Measurements from ENCODE around the gene EMC7.
"Not testable (repeated sequence)": the region's sequence is repeated elsewhere in the genome, so short reads cannot be mapped to it uniquely, and the experiment has no call there.

The EMC7 gene

DNA sequence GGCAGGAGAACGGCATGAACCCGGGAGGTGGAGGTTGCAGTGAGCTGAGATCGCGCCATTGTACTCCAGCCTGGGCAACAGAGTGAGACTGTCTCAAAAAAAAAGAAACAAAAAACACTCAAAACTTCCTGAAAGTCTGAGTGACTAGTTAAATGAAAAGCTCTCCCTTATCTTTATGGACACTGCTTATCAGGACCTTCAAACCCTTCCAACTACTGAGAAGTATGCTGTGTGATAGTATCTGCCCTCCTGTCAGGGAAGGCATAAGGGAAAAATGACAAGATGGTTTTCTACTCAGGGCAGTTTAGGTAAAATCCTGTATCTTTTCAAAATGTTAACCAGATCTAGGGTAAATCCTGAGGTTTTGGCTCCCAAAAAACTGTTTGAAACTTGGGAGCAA lies 21.8 kb downstream of the EMC7 start:
- no peak for DNase-seq

DNA sequence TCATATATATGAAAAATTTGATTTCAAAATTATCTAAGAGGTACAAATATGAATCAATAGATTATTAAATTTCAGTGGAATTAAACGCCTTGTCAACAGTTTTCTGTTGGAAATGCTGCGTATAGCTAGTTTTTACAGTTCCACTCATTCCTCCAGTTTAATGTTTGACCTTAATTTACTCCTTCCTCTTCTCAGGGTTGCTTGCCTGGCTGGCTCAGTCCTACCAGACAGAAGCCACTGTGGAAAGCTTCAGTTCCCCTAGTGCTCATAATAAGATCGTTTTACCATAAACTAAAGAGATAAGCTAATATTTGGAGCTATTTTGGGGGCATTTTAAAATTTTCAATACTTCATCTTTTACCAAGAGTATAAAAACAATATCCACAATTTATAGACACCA lies 22.8 kb downstream of the EMC7 start:
- DNase-seq: no peak

DNA sequence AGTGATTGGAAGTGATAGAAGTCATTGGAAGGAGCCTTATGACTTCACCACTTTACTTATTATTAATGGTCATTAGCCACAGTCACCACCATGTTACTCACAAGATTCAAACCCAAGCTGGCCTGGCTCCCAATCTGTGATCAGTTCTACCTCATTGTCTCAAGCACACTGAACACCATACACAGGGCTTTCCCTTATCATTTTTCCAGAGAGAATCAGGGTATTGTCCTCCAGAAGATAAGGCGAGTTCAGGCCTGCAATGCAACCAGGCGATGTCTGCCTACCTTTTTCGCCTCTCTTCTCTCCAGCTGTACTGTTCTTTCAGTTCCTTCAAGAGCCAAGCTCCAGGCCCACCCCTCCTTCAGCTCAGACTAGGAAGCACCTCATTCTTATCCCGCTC lies 24.9 kb downstream of the EMC7 start:
- DNase-seq: no peak

GRCh38 chr15:34070003-34070402 lies 31.7 kb downstream of the EMC7 start:
- no peak for DNase-seq

DNA sequence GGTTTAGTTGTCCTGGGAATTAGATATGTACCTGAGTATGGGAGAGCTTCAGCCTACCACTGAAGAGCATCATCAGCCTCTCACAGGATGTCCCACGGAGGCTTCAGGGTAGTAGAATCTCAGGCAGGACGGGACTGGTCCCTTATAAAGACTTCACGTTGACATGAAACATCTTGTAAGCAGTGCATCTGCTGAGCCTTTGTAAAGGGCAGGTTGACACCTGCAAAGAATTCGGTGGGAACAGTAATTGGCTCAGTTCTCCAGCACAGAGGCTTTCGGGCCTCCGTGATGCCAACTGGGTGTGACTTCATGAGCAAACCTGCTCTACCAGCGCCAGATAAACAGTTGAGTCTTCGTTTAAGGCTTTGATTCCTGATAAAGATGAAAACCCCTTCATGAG lies 35.7 kb downstream of the EMC7 start:
- no peak for DNase-seq

GRCh38 chr15:34065261-34065660 lies 36.4 kb downstream of the EMC7 start:
- no peak for DNase-seq

DNA sequence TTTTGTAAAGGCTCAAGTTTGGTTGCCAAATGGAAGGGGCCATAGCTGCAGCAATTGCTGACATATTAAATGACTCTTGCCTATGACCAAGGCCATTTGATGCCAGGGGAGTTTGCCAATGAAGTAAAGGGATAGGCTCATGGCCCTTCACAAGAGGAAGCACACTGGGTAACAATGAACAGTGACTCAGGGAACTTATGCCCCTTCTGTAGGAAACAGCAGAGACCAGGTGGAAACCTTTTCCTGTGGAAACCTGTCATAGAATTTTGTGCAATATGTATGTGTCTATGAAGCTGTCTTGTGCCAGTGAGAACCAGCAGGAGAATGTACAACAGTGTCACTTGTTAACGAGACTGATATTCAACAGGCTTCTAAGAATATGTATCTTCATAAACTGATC lies 37.2 kb downstream of the EMC7 start:
- DNase-seq: no peak

DNA sequence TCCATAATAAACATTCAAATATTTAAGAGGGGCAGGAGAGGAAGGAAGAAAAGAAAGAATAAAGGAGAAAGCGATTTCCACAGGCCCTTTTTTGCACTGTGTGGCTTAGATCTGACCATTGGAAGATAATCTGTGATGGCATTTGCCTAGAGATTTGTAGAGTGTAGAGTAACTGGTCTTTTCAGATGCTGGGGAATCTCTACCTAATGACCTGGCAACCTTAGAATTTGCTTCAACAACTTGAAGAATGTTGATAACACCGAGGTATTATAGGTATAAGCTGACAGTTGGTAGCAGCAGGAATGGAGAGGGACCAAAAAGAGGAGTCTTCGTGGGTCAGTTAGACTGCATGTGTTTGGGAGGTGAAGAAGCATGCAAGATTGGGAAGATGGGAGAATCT lies 41.7 kb downstream of the EMC7 start:
- no peak for DNase-seq

DNA sequence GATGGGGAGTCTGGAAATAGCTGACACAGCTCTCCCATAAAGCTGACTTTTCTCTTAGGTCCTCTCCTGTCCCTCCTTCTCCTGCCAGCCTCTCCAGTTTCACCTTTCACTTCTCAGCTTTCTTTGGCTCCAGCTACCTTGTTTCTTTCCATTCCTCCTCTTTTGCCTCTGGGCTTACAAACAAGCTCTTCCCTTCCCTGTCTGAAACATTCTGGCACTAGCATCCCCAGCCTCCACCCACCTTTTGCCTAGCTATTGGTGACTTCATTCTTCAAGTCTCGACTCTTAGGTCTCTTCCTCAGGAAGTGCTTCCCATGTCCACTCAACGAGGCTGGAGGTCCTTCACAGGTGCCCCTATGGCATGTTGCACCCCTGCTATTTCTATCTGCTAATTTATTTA lies 42.2 kb downstream of the EMC7 start:
- DNase-seq: no peak

DNA sequence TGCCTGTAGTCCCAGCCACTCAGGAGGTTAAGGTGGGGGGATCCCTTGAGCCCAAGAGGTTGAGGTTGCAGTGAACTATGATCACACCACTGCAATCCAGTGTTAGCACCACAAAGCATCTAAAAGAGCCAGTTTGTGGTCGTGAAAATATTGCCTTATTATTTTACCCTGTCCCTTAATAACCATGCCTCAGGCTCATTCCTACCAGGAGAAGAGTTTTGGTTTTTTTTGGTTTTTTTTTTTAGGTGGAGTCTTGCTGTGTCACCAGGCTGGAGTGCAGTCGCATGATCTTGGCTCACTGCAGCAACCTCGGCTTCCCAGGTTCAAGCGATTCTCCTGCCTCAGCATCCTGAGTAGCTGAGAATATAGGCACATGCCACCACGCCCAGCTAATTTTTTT lies 44.8 kb downstream of the EMC7 start:
- DNase-seq: no peak

GRCh38 chr15:34055868-34056595 lies 45.6 kb downstream of the EMC7 start:
- DNase-seq: no peak

DNA sequence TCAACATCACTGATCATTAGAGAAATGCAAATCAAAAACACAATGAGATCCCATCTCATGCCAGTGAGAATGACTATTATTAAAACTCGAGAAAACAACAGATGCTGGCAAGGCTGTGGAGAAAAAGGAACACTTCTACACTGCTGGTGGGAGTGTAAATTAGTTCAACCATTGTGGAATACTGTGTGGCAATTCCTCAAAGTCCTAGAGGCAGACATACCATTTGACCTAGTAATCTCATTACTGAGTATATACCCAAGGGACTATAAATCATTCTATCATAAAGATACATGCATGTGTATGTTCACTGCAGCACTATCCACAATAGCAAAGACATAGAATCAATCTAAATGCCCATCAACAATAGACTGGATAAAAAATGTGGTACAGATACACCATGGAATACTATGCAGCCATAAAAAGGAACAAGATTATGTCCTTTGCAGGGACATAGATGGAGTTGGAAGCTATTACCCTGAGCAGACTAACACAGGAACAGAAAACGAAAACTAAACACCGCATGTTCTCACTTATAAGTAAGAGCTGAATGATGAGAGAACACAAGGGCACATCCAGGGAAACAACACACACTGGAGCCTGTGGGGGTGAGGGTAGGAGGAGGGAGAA lies 47.5 kb downstream of the EMC7 start:
- no peak for DNase-seq

GRCh38 chr15:34050385-34050784 lies 51.3 kb downstream of the EMC7 start:
- DNase-seq: not testable (repeated sequence)

GRCh38 chr15:34049112-34049511 lies 52.5 kb downstream of the EMC7 start:
- no peak for DNase-seq

DNA sequence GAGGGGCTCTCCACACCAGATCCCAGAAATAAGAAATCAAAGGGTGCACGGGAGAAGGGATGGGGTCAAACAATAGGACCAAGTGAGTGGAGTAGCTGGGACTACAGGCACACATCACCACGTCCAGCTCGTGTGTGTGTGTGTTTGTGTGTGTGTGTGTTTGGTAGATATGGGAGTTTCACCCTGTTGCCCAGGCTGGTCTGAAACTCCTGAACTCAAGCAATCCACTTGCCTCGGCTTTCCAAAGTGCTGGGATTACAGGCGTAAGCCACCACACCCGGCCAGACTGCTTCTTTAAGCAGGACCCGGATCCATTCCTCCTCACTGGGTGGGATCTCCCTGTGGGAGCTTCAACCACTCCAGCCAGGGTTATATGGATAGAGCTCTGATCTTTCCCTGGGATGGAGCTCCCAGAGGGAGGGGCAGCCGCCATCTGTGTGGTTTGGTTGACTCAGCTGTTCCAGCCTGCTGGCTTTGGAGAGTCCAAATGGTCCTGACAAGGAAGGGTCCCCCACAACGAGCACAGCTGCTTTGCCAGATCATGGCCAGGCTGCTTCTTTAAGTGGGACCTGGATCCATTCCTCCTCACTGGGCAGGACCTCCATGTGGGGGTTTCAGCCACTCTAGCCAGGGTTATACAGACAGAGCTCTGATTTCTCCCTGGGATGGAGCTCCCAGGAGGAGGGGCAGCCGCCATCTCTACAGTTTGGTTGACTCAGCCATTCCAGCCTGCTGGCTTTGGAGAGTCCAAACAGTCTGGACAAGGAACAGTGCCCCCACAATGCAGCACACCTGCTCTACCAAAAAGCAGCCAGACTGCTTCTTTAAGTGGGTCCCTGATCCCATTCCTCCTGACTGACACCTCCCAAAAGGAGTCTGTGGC lies 53.5 kb downstream of the EMC7 start:
- no peak for DNase-seq

DNA sequence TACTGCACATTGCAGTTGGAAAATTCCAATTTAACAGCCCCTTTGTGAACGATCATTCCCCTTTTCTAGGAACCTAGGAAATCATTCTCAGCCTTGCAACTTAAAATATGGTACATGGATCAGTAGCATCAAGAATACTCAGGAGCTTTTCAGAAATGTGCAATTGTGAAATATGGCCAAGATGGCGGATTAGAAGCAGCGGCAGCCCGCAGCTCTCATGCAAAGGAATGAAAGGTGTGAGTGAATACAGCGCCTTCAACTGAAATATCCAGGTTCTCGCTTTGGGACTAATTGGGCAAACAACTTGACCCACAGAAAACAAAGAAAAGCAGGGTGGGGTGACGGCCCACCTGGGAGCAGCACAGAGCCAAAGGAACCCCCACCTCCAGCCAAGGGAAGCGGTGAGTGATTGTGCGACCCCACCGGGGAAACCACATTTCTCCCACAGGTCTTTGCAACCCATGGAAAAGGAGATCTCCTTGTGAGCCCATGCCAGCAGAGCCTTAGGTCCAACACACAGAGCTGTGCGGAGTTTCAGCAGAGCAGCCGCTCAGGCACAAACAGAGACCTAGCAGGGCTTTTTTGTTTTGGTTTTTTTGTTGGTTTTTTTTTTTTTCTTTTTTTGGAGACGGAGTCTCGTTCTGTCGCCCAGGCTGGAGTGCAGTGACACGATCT lies 55.1 kb downstream of the EMC7 start:
- no peak for DNase-seq

GRCh38 chr15:34043813-34044212 lies 57.8 kb downstream of the EMC7 start:
- no peak for DNase-seq

- no peak for DNase-seq
Observed at GRCh38 chr15:34043391-34043790, 58.3 kb downstream of the EMC7 start.

DNA sequence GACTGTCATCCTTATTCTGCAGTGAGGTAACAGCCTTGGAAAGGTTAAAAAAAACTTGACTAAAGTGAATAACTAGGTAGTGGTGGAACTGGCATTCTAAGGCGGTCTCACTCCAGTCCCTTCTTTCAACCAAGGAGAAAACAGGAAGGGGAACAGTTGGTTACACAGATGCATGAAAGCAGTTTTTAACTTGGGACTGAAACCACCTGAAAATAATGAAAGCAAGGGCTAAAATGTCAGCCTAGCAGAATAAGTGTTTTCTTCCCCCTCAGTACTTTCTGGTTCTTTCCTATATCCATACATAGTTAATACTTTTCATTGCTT lies 61.9 kb downstream of the EMC7 start:
- DNase-seq: peak; percentile 14

DNA sequence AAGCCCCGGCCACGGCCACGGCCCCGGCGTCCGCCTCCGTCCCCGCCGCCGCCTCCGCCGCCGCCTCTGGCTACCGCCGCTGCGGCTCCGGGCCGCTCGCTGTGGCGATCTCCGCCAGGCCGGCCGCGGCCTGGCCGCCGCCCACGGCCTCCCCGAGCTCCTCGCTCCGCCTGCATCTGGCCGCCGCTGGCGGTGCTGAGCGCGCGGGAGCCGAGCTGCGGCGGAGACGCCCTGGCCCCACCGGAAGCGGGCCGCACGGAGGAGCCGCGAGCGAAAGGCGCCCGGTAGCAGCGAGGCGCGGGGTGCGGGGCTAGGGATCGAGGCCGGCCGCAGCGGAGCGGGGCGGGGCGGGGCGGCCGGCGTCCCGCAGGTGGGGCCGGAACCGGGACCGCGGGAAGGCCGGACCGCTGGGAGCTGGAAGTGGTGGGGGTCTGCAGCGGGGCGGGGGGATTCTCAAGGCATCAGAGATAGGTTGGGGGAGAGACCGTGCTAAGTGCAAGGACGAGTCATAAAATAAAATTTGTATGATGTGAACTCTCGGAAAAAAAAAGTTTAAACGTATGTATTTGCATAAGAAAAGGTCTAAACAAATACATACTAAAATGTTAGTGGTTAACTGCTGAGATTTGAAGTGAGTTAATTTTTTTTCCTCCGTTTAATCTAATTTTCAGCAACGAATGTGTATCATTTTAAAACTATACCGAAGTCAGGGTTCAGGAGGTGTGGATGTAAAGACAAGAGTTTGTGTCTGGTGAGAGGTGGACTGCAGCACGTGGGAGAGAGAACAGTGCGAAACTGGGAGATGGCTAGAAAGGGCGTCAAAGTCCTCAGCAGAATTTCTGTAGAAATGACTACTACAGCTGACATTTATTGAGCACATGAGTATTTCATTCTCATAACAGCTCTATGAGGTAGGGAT lies 62.5 kb downstream of the EMC7 start, which contains the start of gene AVEN:
TSS of gene AVEN (minus strand) at position 334 of the 919 bp plus-strand sequence. CDS start at position 176, 158 bp downstream.
- peak; percentile 34 for DNase-seq

GRCh38 chr15:34038023-34038870 lies 63.4 kb downstream of the EMC7 start:
- peak; percentile 66 for DNase-seq

Measured in GDM1 (cell line).